MM.1S (cell line): ENCODE measurements around the gene TNIK.

Experiments used
- EZH2 ChIP-seq: fragments of 300-600 bp; sonication (generic); optimal IDR thresholded peaks from 2 replicates; pipeline ENCODE3; 2017; ENCODE audit warnings: low read depth, mild to moderate bottlenecking, antibody characterized with exemption, low read length, mixed read lengths
- EZH2phosphoT487 ChIP-seq: fragments of 300-600 bp; sonication (generic); IDR thresholded peaks from 2 replicates; pipeline ENCODE4 v1.6.1; 2018; ENCODE audit warnings: antibody characterized with exemption, low read length
- TF ChIP-seq, protein P1 (sequence below): fragments of 300-600 bp; sonication (generic); IDR thresholded peaks from 2 replicates; pipeline ENCODE4 v1.5.1; 2016; ENCODE audit warnings: antibody characterized with exemption, low read length, mixed read lengths

DNA sequence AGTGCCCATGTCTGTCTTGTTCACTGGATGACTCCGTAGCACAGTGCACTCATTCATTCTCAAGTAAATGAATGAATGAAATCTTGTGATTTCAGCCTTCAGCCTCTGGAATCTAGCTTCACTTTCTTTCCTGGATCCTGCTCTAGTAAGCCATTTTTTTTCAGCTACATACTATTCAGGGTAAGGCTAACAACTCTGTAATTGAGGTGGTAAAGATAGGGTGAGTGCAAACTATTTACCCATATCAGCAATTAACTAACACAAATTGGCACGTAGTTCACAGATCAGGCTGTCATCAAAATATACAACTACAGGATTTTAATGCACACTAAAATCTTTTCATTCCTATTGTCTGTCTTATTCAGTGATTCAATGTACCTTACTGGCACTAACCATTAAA, 238.6 kb downstream of the TNIK start:
- TF ChIP-seq, protein P1, sequence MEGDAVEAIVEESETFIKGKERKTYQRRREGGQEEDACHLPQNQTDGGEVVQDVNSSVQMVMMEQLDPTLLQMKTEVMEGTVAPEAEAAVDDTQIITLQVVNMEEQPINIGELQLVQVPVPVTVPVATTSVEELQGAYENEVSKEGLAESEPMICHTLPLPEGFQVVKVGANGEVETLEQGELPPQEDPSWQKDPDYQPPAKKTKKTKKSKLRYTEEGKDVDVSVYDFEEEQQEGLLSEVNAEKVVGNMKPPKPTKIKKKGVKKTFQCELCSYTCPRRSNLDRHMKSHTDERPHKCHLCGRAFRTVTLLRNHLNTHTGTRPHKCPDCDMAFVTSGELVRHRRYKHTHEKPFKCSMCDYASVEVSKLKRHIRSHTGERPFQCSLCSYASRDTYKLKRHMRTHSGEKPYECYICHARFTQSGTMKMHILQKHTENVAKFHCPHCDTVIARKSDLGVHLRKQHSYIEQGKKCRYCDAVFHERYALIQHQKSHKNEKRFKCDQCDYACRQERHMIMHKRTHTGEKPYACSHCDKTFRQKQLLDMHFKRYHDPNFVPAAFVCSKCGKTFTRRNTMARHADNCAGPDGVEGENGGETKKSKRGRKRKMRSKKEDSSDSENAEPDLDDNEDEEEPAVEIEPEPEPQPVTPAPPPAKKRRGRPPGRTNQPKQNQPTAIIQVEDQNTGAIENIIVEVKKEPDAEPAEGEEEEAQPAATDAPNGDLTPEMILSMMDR, result no peak
- TF ChIP-seq EZH2 (no peak), EZH2phosphoT487 (no peak)
